ENCODE measurements around the gene PSMB11.

GRCh38 chr14:23078692-23079116, 36.7 kb downstream of the PSMB11 start:
- TF ChIP-seq FOXK2 (IDR thresholded peaks at IDR 0.05) (no peak), REST (IDR thresholded peaks at IDR 0.05; ENCODE audit: low read depth, low read length) (no peak), PBX3 (IDR thresholded peaks at IDR 0.05; ENCODE audit: insufficient replicate concordance, low read depth, low read length) (no peak), CHD4 (IDR thresholded peaks at IDR 0.05) (no peak), CBX5 (IDR thresholded peaks at IDR 0.05; ENCODE audit: low read depth) (no peak), NRF1 (conservative IDR thresholded peaks at IDR 0.05; ENCODE audit: low read depth, low read length) (no peak)
- TF ChIP-seq, protein P1, sequence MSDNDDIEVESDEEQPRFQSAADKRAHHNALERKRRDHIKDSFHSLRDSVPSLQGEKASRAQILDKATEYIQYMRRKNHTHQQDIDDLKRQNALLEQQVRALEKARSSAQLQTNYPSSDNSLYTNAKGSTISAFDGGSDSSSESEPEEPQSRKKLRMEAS (IDR thresholded peaks at IDR 0.05; ENCODE audit: low read depth, low read length) = no peak
- TF ChIP-seq, protein P2, sequence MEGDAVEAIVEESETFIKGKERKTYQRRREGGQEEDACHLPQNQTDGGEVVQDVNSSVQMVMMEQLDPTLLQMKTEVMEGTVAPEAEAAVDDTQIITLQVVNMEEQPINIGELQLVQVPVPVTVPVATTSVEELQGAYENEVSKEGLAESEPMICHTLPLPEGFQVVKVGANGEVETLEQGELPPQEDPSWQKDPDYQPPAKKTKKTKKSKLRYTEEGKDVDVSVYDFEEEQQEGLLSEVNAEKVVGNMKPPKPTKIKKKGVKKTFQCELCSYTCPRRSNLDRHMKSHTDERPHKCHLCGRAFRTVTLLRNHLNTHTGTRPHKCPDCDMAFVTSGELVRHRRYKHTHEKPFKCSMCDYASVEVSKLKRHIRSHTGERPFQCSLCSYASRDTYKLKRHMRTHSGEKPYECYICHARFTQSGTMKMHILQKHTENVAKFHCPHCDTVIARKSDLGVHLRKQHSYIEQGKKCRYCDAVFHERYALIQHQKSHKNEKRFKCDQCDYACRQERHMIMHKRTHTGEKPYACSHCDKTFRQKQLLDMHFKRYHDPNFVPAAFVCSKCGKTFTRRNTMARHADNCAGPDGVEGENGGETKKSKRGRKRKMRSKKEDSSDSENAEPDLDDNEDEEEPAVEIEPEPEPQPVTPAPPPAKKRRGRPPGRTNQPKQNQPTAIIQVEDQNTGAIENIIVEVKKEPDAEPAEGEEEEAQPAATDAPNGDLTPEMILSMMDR (IDR thresholded peaks at IDR 0.05 in 2 of 3, conservative IDR thresholded peaks at IDR 0.05 in 1 of 3; ENCODE audit: control insufficient read depth in 2 of 3, extremely low read depth in 1 of 3, insufficient read depth in 1 of 3, low read depth in 3 of 3, low read length in 3 of 3) = no peak
